ENCODE results near the gene KLHDC8A. TPM values are rescaled to one million over a fixed set of nuclear protein-coding genes. Genes with fewer than 3 reads are reported as not detected.
"Not testable (repeated sequence)": the region's sequence is repeated elsewhere in the genome, so short reads cannot be mapped to it uniquely, and the experiment has no call there.

The KLHDC8A gene
- total and polyA plus RNA-seq, 8 donors: 0.28 to 5.4 (median 0.81) TPM

- no peak for TF ChIP-seq CTCF (IDR thresholded peaks at IDR 0.05)
- H3K27ac ChIP-seq: peak overlapping the region in 3 of 4 donors; percentile 10 to 60 (median 39)
- H3K36me3 ChIP-seq: peaks cover 3 to 8% (median 4%) of the 10 kb centered on the region in 3 donors
- 73 to 75% methylated on average over 9 of the region's 9 CpGs for WGBS, 2 donors
- peaks cover 14 to 27% (median 19%) of the 10 kb centered on the region in 3 donors for H3K4me1 ChIP-seq
- FAIRE-seq (no peak), ATAC-seq (peak in 1 of 4 donors; percentile 4), DNase-seq (peak in 5 of 6 donors; percentile 21 to 62 (median 50))
- intact Hi-C loops (cut with DNase I): no loop called here
- no peaks in the 10 kb centered on the region for H3K9me3 ChIP-seq
- no peak overlapping the region for H3K4me3 ChIP-seq
- no peaks in the 10 kb centered on the region for H3K27me3 ChIP-seq
Observed at GRCh38 chr1:205298191-205298994, 58.3 kb downstream of the KLHDC8A start.

- H3K4me3 ChIP-seq; H3K27ac ChIP-seq; H3K27me3 ChIP-seq; H3K36me3 ChIP-seq; H3K9me3 ChIP-seq; intact Hi-C loops (cut with DNase I); ATAC-seq; FAIRE-seq: not testable (repeated sequence)
- WGBS, 2 donors: 94 to 99% methylated on average over 5 of the region's 5 CpGs
- DNase-seq: peak in 2 of 6 donors; percentile 3 to 20
- H3K4me1 ChIP-seq: peaks cover 11 to 27% (median 19%) of the 10 kb centered on the region in 3 donors
Observed at GRCh38 chr1:205297546-205298177, 59.1 kb downstream of the KLHDC8A start.

GRCh38 chr1:205296154-205296553, 60.6 kb downstream of the KLHDC8A start:
- no peak for FAIRE-seq
- peaks cover 0 to 15% (median 8%) of the 10 kb centered on the region in 3 donors for H3K4me1 ChIP-seq

GRCh38 chr1:205294934-205295333, 61.8 kb downstream of the KLHDC8A start:
- FAIRE-seq: no peak
- intact Hi-C loops (cut with DNase I): no loop called here

More at GRCh38 chr1:205296154-205296553, 60.6 kb downstream of the KLHDC8A start:
- Histone ChIP-seq H3K36me3 (no peaks in the 10 kb centered on the region), H3K4me3 (no peak overlapping the region), H3K27ac (peak overlapping the region in 1 of 4 donors; percentile 18), H3K9me3 (no peaks in the 10 kb centered on the region), H3K27me3 (no peaks in the 10 kb centered on the region)
- no peak for ATAC-seq
- 79% methylated on average over 2 of the region's 2 CpGs for WGBS, 2 donors
- TF ChIP-seq CTCF (IDR thresholded peaks at IDR 0.05): no peak
- DNase-seq: peak in 1 of 6 donors; percentile 0
- intact Hi-C loops (cut with DNase I): no loop called here

More at GRCh38 chr1:205294934-205295333, 61.8 kb downstream of the KLHDC8A start:
- no peak for ATAC-seq
- WGBS, 2 donors: 89 to 95% methylated on average over 5 of the region's 5 CpGs
- Histone ChIP-seq H3K27me3 (no peaks in the 10 kb centered on the region), H3K4me1 (peaks cover 0 to 10% (median 0%) of the 10 kb centered on the region in 3 donors), H3K36me3 (no peaks in the 10 kb centered on the region), H3K4me3 (no peak overlapping the region), H3K27ac (peak overlapping the region in 2 of 4 donors; percentile 61 to 69), H3K9me3 (no peaks in the 10 kb centered on the region)
- TF ChIP-seq CTCF (IDR thresholded peaks at IDR 0.05): no peak
- peak in 1 of 6 donors; percentile 3 for DNase-seq
